ENCODE data around the gene EIF4A3.

DNA sequence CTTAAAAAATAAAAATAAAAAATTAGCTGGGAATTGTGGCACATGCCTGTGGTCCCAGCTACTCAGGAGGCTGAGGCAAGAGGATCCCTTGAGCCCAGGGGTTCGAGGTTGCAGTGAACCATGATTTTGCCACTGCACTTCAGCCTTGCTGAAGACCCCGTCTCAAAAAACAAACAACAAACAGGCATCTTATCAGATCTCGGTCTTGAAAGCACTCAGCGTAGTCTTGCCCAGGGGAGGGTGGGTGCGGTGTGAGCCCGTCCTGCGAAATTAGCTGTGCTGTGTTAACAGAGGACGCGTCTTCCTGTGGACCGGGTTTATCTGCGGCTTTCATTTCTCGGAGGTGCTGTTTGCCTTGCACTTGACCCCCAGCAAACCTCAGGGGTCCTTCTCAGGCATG is 40.2 kb downstream of the EIF4A3 start:
- TF ChIP-seq, protein P1, sequence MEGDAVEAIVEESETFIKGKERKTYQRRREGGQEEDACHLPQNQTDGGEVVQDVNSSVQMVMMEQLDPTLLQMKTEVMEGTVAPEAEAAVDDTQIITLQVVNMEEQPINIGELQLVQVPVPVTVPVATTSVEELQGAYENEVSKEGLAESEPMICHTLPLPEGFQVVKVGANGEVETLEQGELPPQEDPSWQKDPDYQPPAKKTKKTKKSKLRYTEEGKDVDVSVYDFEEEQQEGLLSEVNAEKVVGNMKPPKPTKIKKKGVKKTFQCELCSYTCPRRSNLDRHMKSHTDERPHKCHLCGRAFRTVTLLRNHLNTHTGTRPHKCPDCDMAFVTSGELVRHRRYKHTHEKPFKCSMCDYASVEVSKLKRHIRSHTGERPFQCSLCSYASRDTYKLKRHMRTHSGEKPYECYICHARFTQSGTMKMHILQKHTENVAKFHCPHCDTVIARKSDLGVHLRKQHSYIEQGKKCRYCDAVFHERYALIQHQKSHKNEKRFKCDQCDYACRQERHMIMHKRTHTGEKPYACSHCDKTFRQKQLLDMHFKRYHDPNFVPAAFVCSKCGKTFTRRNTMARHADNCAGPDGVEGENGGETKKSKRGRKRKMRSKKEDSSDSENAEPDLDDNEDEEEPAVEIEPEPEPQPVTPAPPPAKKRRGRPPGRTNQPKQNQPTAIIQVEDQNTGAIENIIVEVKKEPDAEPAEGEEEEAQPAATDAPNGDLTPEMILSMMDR (IDR thresholded peaks at IDR 0.05) = no peak
- TF ChIP-seq, protein P2, sequence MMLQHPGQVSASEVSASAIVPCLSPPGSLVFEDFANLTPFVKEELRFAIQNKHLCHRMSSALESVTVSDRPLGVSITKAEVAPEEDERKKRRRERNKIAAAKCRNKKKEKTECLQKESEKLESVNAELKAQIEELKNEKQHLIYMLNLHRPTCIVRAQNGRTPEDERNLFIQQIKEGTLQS (CRISPR knock-in tag; conservative IDR thresholded peaks at IDR 0.05) = no peak
- TF ChIP-seq GABPB1 (CRISPR knock-in tag; IDR thresholded peaks at IDR 0.05) = no peak
- TF ChIP-seq ZNF232 (CRISPR knock-in tag; IDR thresholded peaks at IDR 0.05) = no peak
- TF ChIP-seq GRHL2 (CRISPR knock-in tag; IDR thresholded peaks at IDR 0.05; ENCODE audit: insufficient replicate concordance, severe bottlenecking) = no peak
- no peak for TF ChIP-seq NR2C2 (CRISPR knock-in tag; IDR thresholded peaks at IDR 0.05)
- TF ChIP-seq CBFB (CRISPR knock-in tag; IDR thresholded peaks at IDR 0.05; ENCODE audit: low read depth) = no peak
- TF ChIP-seq, protein P3, sequence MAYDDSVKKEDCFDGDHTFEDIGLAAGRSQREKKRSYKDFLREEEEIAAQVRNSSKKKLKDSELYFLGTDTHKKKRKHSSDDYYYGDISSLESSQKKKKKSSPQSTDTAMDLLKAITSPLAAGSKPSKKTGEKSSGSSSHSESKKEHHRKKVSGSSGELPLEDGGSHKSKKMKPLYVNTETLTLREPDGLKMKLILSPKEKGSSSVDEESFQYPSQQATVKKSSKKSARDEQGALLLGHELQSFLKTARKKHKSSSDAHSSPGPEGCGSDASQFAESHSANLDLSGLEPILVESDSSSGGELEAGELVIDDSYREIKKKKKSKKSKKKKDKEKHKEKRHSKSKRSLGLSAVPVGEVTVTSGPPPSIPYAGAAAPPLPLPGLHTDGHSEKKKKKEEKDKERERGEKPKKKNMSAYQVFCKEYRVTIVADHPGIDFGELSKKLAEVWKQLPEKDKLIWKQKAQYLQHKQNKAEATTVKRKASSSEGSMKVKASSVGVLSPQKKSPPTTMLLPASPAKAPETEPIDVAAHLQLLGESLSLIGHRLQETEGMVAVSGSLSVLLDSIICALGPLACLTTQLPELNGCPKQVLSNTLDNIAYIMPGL (CRISPR knock-in tag; IDR thresholded peaks at IDR 0.05) = no peak
- no peak for TF ChIP-seq ZNF396 (CRISPR knock-in tag; IDR thresholded peaks at IDR 0.05; ENCODE audit: borderline replicate concordance)
- no peak for TF ChIP-seq MYBL2 (CRISPR knock-in tag; IDR thresholded peaks at IDR 0.05)
- no peak for TF ChIP-seq ZNF423 (CRISPR knock-in tag; IDR thresholded peaks at IDR 0.05)
- TF ChIP-seq ZBTB21 (CRISPR knock-in tag; IDR thresholded peaks at IDR 0.05; ENCODE audit: borderline replicate concordance) = no peak
- no peak for TF ChIP-seq CREB1 (CRISPR knock-in tag; IDR thresholded peaks at IDR 0.05)
- TF ChIP-seq, protein P4, sequence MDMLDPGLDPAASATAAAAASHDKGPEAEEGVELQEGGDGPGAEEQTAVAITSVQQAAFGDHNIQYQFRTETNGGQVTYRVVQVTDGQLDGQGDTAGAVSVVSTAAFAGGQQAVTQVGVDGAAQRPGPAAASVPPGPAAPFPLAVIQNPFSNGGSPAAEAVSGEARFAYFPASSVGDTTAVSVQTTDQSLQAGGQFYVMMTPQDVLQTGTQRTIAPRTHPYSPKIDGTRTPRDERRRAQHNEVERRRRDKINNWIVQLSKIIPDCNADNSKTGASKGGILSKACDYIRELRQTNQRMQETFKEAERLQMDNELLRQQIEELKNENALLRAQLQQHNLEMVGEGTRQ (CRISPR knock-in tag; IDR thresholded peaks at IDR 0.05) = no peak
